ENCODE results near the gene SPACA6. TPM values are rescaled to one million over a fixed set of nuclear protein-coding genes. Genes with fewer than 3 reads are reported as not detected.

Gene SPACA6
- total and polyA plus RNA-seq, 9 of the 15 experiments (the other 6 are each of a cell fraction or from before 2014, with no cell fraction given): 1.3 to 17.3 (median 6.2) TPM

DNA sequence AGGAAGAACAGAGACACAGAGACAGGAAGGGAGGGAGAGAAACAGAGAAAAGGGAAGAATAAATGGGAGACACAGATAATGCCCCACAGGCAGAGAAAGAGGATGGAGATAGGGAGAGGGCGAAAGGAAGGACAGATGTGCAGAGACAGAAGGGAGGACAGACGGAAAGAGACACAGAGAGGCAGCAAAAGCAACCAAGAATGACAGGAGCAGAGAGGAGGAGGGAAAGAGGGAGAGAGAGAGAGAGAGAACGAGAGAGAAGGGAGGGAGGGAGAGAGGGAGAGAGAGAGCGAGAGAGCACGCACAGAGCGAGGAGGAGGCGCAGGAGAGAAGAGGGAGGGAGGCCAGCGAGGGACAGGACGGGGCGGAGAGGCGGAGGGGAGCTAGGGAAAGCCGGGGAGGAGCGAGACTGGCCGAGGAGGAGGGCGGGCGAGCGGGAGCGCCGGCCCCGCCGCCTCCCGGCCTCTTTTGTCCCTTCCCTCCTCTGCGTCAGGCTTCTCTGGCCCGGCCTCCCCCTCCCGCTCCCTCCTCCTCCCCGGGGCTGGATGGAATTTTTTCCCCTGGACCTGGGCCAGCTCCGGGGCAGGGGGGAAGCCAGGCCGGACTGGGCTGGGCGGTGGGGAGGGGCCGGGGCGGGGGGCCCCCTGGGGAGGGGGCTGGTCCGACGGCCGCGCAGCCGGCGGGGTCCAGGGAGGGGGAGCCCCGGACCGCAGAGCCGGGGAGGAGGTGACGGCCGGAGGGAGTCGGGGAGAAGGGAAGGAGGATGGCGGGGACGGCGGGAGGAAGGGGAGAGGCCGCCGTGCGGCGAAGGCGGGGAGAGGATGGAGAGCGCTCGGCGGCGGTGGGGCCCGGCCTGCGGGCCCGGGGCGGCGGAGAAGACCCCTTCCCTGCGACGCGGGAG lies 4.2 kb upstream of the SPACA6 start (continued):
- TF ChIP-seq, protein P1, sequence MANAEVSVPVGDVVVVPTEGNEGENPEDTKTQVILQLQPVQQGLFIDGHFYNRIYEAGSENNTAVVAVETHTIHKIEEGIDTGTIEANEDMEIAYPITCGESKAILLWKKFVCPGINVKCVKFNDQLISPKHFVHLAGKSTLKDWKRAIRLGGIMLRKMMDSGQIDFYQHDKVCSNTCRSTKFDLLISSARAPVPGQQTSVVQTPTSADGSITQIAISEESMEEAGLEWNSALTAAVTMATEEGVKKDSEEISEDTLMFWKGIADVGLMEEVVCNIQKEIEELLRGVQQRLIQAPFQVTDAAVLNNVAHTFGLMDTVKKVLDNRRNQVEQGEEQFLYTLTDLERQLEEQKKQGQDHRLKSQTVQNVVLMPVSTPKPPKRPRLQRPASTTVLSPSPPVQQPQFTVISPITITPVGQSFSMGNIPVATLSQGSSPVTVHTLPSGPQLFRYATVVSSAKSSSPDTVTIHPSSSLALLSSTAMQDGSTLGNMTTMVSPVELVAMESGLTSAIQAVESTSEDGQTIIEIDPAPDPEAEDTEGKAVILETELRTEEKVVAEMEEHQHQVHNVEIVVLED (CRISPR knock-in tag; IDR thresholded peaks at IDR 0.05): 0 out of 2 replicates have a peak, but pooled peaks have one; percentile 9
- TF ChIP-seq ZSCAN32 (CRISPR knock-in tag; IDR thresholded peaks at IDR 0.05) (no peak), ZNF316 (IDR thresholded peaks at IDR 0.05) (0 out of 2 replicates have a peak, but pooled peaks have one; percentile 1), KDM5B (IDR thresholded peaks at IDR 0.05; ENCODE audit: insufficient replicate concordance, low read depth, low read length) (peak; percentile 41), HEY1 (CRISPR knock-in tag; IDR thresholded peaks at IDR 0.05; ENCODE audit: borderline replicate concordance) (no peak), TBL1XR1 (IDR thresholded peaks at IDR 0.05; ENCODE audit: low read length in 2 of 2) (no peak), ARID2 (IDR thresholded peaks at IDR 0.05) (peak; percentile 81), TOE1 (IDR thresholded peaks at IDR 0.05; ENCODE audit: borderline replicate concordance) (peak; percentile 80), TOE1 (CRISPR knock-in tag; IDR thresholded peaks at IDR 0.05; ENCODE audit: borderline replicate concordance, low read depth) (no peak), ZNF584 (CRISPR knock-in tag; IDR thresholded peaks at IDR 0.05; ENCODE audit: low read depth) (no peak), HLTF (IDR thresholded peaks at IDR 0.05) (peak; percentile 98), FIP1L1 (IDR thresholded peaks at IDR 0.05; ENCODE audit: low read depth, low read length, poor library complexity, severe bottlenecking) (no peak)
- TF ChIP-seq, protein P2, sequence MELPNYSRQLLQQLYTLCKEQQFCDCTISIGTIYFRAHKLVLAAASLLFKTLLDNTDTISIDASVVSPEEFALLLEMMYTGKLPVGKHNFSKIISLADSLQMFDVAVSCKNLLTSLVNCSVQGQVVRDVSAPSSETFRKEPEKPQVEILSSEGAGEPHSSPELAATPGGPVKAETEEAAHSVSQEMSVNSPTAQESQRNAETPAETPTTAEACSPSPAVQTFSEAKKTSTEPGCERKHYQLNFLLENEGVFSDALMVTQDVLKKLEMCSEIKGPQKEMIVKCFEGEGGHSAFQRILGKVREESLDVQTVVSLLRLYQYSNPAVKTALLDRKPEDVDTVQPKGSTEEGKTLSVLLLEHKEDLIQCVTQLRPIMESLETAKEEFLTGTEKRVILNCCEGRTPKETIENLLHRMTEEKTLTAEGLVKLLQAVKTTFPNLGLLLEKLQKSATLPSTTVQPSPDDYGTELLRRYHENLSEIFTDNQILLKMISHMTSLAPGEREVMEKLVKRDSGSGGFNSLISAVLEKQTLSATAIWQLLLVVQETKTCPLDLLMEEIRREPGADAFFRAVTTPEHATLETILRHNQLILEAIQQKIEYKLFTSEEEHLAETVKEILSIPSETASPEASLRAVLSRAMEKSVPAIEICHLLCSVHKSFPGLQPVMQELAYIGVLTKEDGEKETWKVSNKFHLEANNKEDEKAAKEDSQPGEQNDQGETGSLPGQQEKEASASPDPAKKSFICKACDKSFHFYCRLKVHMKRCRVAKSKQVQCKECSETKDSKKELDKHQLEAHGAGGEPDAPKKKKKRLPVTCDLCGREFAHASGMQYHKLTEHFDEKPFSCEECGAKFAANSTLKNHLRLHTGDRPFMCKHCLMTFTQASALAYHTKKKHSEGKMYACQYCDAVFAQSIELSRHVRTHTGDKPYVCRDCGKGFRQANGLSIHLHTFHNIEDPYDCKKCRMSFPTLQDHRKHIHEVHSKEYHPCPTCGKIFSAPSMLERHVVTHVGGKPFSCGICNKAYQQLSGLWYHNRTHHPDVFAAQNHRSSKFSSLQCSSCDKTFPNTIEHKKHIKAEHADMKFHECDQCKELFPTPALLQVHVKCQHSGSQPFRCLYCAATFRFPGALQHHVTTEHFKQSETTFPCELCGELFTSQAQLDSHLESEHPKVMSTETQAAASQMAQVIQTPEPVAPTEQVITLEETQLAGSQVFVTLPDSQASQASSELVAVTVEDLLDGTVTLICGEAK (IDR thresholded peaks at IDR 0.05): peak; percentile 76
- TF ChIP-seq, protein P2 (CRISPR knock-in tag; IDR thresholded peaks at IDR 0.05): no peak
